Loucy (cell line): ENCODE measurements around the gene KLHL24.

Experiments
- CTCF ChIP-seq: fragments of 200-600 bp; sonication (generic); conservative IDR thresholded peaks from 2 replicates; pipeline ENCODE4 v1.5.1; 2014; ENCODE audit warnings: mild to moderate bottlenecking, antibody characterized with exemption, low read length
- EZH2phosphoT487 ChIP-seq: fragments of 200-600 bp; IDR thresholded peaks from 2 replicates; pipeline ENCODE4 v1.6.1; 2018; ENCODE audit warnings: antibody characterized with exemption, mild to moderate bottlenecking, moderate library complexity, borderline replicate concordance

GRCh38 chr3:183641882-183642281, 6.5 kb downstream of the KLHL24 start:
- no peak for TF ChIP-seq CTCF
- TF ChIP-seq EZH2phosphoT487: no peak
